ENCODE data around the gene TMEM225B. TPM values are rescaled to one million over a fixed set of nuclear protein-coding genes. Genes with fewer than 3 reads are reported as not detected.

TMEM225B gene
- total RNA-seq, 1 experiment from 2014 or later, result 3.1 TPM

GRCh38 chr7:99623091-99623693 lies 25.1 kb downstream of the TMEM225B start:
- Histone ChIP-seq H3K9me2 (ENCODE audit: insufficient read depth) (no peaks in the 10 kb centered on the region), H3K79me2 (ENCODE audit: insufficient read depth, low read length) (peaks cover 44% of the 10 kb centered on the region), H2AFZ (ENCODE audit: low read depth, low read length, poor library complexity, severe bottlenecking) (no peak overlapping the region), H3K4me2 (ENCODE audit: low read length) (no peak overlapping the region), H3K4me3 (replicated peaks in 1 of 2; ENCODE audit: low read depth in 1 of 2, low read length in 2 of 2) (no peak overlapping the region), H3K27me3 (ENCODE audit: insufficient read depth, low read length) (no peaks in the 10 kb centered on the region), H4K20me1 (ENCODE audit: insufficient read depth) (no peaks in the 10 kb centered on the region), H3K36me3 (ENCODE audit: control insufficient read depth in 1 of 2, insufficient read depth in 2 of 2, low read length in 2 of 2) (peaks cover 61 to 63% of the 10 kb centered on the region in 2 experiments; a peak in 3 of 4 replicates), H3K9me3 (ENCODE audit: control insufficient read depth in 1 of 2, insufficient read depth in 1 of 2, low read depth in 1 of 2, low read length in 2 of 2) (no peaks in the 10 kb centered on the region), H3K9ac (ENCODE audit: low read length) (no peak overlapping the region), H3K27ac (ENCODE audit: low read depth, low read length) (no peak overlapping the region), H3K4me1 (ENCODE audit: control insufficient read depth in 1 of 2, insufficient read depth in 2 of 2, low read length in 2 of 2) (peaks cover 0 to 8% of the 10 kb centered on the region in 2 experiments; a peak in 3 of 4 replicates)
- no peak for ATAC-seq
- intact Hi-C loops (cut with micrococcal nuclease), result no loop called here
- BruUV-seq (replicated peaks), result no TSS peak
- DNase-seq (ENCODE audit: low read depth, low spot score), result no peak
- POLR2A ChIA-PET, result no interaction called here
- RAD21 ChIA-PET (ENCODE audit: low non-redundant PET in 1 of 2, low total read pairs in 2 of 2, uncharacterized antibody in 2 of 2, unreplicated experiment in 2 of 2), result no interaction called here
- TF ChIP-seq EZH2 (IDR thresholded peaks at IDR 0.05), result no peak
- TF ChIP-seq RAD21 (IDR thresholded peaks at IDR 0.05; ENCODE audit: low read depth), result no peak
- no peak for TF ChIP-seq CTCF (IDR thresholded peaks at IDR 0.05 in 2 of 3, conservative IDR thresholded peaks at IDR 0.05 in 1 of 3; ENCODE audit: borderline replicate concordance in 1 of 3, insufficient read depth in 1 of 3, low read depth in 2 of 3, low read length in 2 of 3)
- CTCF ChIA-PET, result no interaction called here

- no peaks in the 10 kb centered on the region for H3K9me3 ChIP-seq (ENCODE audit: control insufficient read depth in 1 of 2, insufficient read depth in 1 of 2, low read depth in 1 of 2, low read length in 2 of 2)
- no TSS peak for BruUV-seq (replicated peaks)
- DNase-seq (ENCODE audit: low read depth, low spot score) (no peak), ATAC-seq (no peak)
- no peak overlapping the region for H3K9ac ChIP-seq (ENCODE audit: low read length)
- no peak overlapping the region for H2AFZ ChIP-seq (ENCODE audit: low read depth, low read length, poor library complexity, severe bottlenecking)
- intact Hi-C loops (cut with micrococcal nuclease), result no loop called here
- H3K9me2 ChIP-seq (ENCODE audit: insufficient read depth), result no peaks in the 10 kb centered on the region
- CTCF ChIA-PET, result no interaction called here
- H3K79me2 ChIP-seq (ENCODE audit: insufficient read depth, low read length), result peaks cover 37% of the 10 kb centered on the region
- H3K4me3 ChIP-seq (replicated peaks in 1 of 2; ENCODE audit: low read depth in 1 of 2, low read length in 2 of 2), result no peak overlapping the region
- H3K4me1 ChIP-seq (ENCODE audit: control insufficient read depth in 1 of 2, insufficient read depth in 2 of 2, low read length in 2 of 2), result peaks cover 0 to 1% of the 10 kb centered on the region in 2 experiments; a peak in 1 of 4 replicates
- H3K27me3 ChIP-seq (ENCODE audit: insufficient read depth, low read length), result no peaks in the 10 kb centered on the region
- RAD21 ChIA-PET (ENCODE audit: low non-redundant PET in 1 of 2, low total read pairs in 2 of 2, uncharacterized antibody in 2 of 2, unreplicated experiment in 2 of 2), result no interaction called here
- TF ChIP-seq YY1 (IDR thresholded peaks at IDR 0.05; ENCODE audit: extremely low read depth, insufficient replicate concordance, low read depth, low read length), result no peak
- TF ChIP-seq ATF3 (IDR thresholded peaks at IDR 0.05), result no peak
- TF ChIP-seq JUND (IDR thresholded peaks at IDR 0.05), result no peak
- no peak for TF ChIP-seq RAD21 (IDR thresholded peaks at IDR 0.05; ENCODE audit: low read depth)
- no peak for TF ChIP-seq EZH2phosphoT487 (IDR thresholded peaks at IDR 0.05; ENCODE audit: borderline replicate concordance)
- peaks cover 60 to 62% of the 10 kb centered on the region in 2 experiments; a peak in 3 of 4 replicates for H3K36me3 ChIP-seq (ENCODE audit: control insufficient read depth in 1 of 2, insufficient read depth in 2 of 2, low read length in 2 of 2)
- POLR2A ChIA-PET, result no interaction called here
- no peak overlapping the region for H3K27ac ChIP-seq (ENCODE audit: low read depth, low read length)
- H3K4me2 ChIP-seq (ENCODE audit: low read length), result no peak overlapping the region
- no peaks in the 10 kb centered on the region for H4K20me1 ChIP-seq (ENCODE audit: insufficient read depth)
Observed at GRCh38 chr7:99623702-99624447, 25.8 kb downstream of the TMEM225B start.
